Measurements from ENCODE around the gene LRIT2. TPM values are rescaled to one million over a fixed set of nuclear protein-coding genes. Genes with fewer than 3 reads are reported as not detected.

Gene LRIT2
- total and polyA plus RNA-seq, 9 of the 15 experiments (the other 6 are each of a cell fraction or from before 2014, with no cell fraction given), result not detected

DNA sequence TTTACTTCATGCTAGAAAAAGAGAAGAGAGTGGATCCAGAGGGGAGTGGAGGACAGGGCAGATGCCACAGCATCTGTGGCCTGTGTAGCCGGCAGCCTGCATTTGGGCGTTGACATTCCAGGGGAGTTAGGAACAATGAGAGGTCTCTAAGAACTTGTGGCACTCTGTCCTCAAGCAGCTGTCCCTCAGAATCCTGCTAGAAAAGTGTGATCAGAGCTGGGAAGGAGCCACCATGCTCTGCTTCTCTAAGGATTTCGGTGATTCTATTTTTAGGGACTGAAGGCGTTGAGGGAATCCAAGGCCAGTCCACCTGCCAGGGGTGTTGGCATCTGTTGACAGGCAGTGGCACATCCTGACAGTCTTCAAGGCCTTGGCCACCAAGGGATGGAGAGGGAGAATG is 7.6 kb downstream of the LRIT2 start:
- intact Hi-C loops (cut with micrococcal nuclease), result no loop called here
- in situ Hi-C loops (cut with MboI), result no loop called here
- Histone ChIP-seq H3K4me2 (ENCODE audit: insufficient read depth, low read length) (no peak overlapping the region), H3K9ac (ENCODE audit: insufficient read depth in 1 of 2, low read depth in 2 of 2, low read length in 2 of 2) (no peak overlapping the region), H4K20me1 (replicated peaks; ENCODE audit: control insufficient read depth, insufficient read depth, low read length) (peaks cover 6% of the 10 kb centered on the region; the same call in 1 of the 2 replicates), H3K9me1 (ENCODE audit: control insufficient read depth, insufficient read depth, low read length) (no peaks in the 10 kb centered on the region), H3K79me2 (ENCODE audit: control insufficient read depth, insufficient read depth, low read length) (no peaks in the 10 kb centered on the region), H3K4me1 (replicated peaks in 1 of 2; ENCODE audit: control insufficient read depth in 2 of 2, insufficient read depth in 2 of 2, low read length in 2 of 2) (peaks cover 0 to 6% of the 10 kb centered on the region in 2 experiments; a peak in 2 of 5 replicates), H2AFZ (ENCODE audit: low read depth, low read length) (no peak overlapping the region), H3K9me3 (replicated peaks; ENCODE audit: control insufficient read depth, insufficient read depth, low read depth, low read length) (no peaks in the 10 kb centered on the region), H3K27me3 (ENCODE audit: control insufficient read depth in 2 of 2, insufficient read depth in 2 of 2, low read length in 2 of 2) (peaks cover 2 to 27% of the 10 kb centered on the region in 2 experiments; a peak in 4 of 5 replicates), H3K27ac (ENCODE audit: extremely low read depth, low read depth, low read length) (no peak overlapping the region), H3K4me3 (no peak overlapping the region), H3K36me3 (ENCODE audit: control insufficient read depth, insufficient read depth, low read length) (no peaks in the 10 kb centered on the region)
- ChIA-PET POLR2A (no interaction called here), CTCF (ENCODE audit: low intra/inter-chr PET ratio) (no interaction called here)
- FAIRE-seq, result no peak
- BruUV-seq (replicated peaks), result no TSS peak
- ATAC-seq, result no peak
- WGBS (ENCODE audit: insufficient coverage, low coverage, missing lambda C conversion rate), result 3% methylated on average over 4 of the region's 4 CpGs
- DNase-seq (ENCODE audit: extremely low read depth in 1 of 4, low spot score in 3 of 4), result no peak
- TF ChIP-seq MCM5 (IDR thresholded peaks at IDR 0.05; ENCODE audit: low read depth), result no peak
- TF ChIP-seq SRSF1 (IDR thresholded peaks at IDR 0.05; ENCODE audit: low read depth, low read length), result no peak
- TF ChIP-seq IRF9 (tag; IDR thresholded peaks at IDR 0.05), result no peak
- TF ChIP-seq, protein P1, sequence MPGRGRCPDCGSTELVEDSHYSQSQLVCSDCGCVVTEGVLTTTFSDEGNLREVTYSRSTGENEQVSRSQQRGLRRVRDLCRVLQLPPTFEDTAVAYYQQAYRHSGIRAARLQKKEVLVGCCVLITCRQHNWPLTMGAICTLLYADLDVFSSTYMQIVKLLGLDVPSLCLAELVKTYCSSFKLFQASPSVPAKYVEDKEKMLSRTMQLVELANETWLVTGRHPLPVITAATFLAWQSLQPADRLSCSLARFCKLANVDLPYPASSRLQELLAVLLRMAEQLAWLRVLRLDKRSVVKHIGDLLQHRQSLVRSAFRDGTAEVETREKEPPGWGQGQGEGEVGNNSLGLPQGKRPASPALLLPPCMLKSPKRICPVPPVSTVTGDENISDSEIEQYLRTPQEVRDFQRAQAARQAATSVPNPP (IDR thresholded peaks at IDR 0.05; ENCODE audit: borderline replicate concordance, insufficient read depth, insufficient read length), result no peak
- no peak for TF ChIP-seq POU5F1 (IDR thresholded peaks at IDR 0.05; ENCODE audit: borderline replicate concordance, low read depth, low read length, partially characterized antibody)
- TF ChIP-seq ZNF165 (CRISPR knock-in tag; IDR thresholded peaks at IDR 0.05; ENCODE audit: borderline replicate concordance), result no peak
- no peak for TF ChIP-seq SREBF1 (IDR thresholded peaks at IDR 0.05; ENCODE audit: borderline replicate concordance, low read depth, low read length)
- no peak for TF ChIP-seq ATF7 (IDR thresholded peaks at IDR 0.05)
- no peak for TF ChIP-seq TCF7L2 (IDR thresholded peaks at IDR 0.05; ENCODE audit: low read depth, low read length)
- no peak for TF ChIP-seq ZNF282 (CRISPR knock-in tag; IDR thresholded peaks at IDR 0.05)
- no peak for TF ChIP-seq E2F3 (CRISPR knock-in tag; IDR thresholded peaks at IDR 0.05)
- no peak for TF ChIP-seq ZNF212 (CRISPR knock-in tag; IDR thresholded peaks at IDR 0.05)
- TF ChIP-seq ZNF311 (CRISPR knock-in tag; IDR thresholded peaks at IDR 0.05), result no peak
- no peak for TF ChIP-seq FOS (IDR thresholded peaks at IDR 0.05; ENCODE audit: extremely low read depth, insufficient read length)

Data from K562 (cell line).